Peyer's patch (tissue), 4 donors: Measurements from ENCODE around the gene MYL4.

Source experiments
- POLR2A ChIP-seq, 2 donors: fragments of 450-650 bp; IDR thresholded peaks; one replicate each; pipeline ENCODE4 v1.5.1; 2017; ENCODE audit warnings: antibody characterized with exemption in 2 of 2, mild to moderate bottlenecking in 2 of 2, moderate library complexity in 2 of 2
- TF ChIP-seq, protein P1 (sequence below), 6 experiments: fragments of 450-650 bp in 4 of 6; fragments of 200-600 bp in 2 of 6; sonication (generic) in 1 of 6; IDR thresholded peaks; one replicate each; pipeline ENCODE4 v1.5.1; 2017 to 2019; ENCODE audit warnings: antibody characterized with exemption in 6 of 6, mild to moderate bottlenecking in 3 of 6, moderate library complexity in 1 of 6

- TF ChIP-seq, protein P1, sequence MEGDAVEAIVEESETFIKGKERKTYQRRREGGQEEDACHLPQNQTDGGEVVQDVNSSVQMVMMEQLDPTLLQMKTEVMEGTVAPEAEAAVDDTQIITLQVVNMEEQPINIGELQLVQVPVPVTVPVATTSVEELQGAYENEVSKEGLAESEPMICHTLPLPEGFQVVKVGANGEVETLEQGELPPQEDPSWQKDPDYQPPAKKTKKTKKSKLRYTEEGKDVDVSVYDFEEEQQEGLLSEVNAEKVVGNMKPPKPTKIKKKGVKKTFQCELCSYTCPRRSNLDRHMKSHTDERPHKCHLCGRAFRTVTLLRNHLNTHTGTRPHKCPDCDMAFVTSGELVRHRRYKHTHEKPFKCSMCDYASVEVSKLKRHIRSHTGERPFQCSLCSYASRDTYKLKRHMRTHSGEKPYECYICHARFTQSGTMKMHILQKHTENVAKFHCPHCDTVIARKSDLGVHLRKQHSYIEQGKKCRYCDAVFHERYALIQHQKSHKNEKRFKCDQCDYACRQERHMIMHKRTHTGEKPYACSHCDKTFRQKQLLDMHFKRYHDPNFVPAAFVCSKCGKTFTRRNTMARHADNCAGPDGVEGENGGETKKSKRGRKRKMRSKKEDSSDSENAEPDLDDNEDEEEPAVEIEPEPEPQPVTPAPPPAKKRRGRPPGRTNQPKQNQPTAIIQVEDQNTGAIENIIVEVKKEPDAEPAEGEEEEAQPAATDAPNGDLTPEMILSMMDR (IDR thresholded peaks at IDR 0.05): no peak
- no peak for TF ChIP-seq POLR2A (IDR thresholded peaks at IDR 0.05)
Measured at GRCh38 chr17:47190770-47191169, 18.4 kb upstream of the MYL4 start.
